ENCODE measurements around the gene LILRA2.
"Not testable (repeated sequence)": the region's sequence is repeated elsewhere in the genome, so short reads cannot be mapped to it uniquely, and the experiment has no call there.

Gene LILRA2

DNA sequence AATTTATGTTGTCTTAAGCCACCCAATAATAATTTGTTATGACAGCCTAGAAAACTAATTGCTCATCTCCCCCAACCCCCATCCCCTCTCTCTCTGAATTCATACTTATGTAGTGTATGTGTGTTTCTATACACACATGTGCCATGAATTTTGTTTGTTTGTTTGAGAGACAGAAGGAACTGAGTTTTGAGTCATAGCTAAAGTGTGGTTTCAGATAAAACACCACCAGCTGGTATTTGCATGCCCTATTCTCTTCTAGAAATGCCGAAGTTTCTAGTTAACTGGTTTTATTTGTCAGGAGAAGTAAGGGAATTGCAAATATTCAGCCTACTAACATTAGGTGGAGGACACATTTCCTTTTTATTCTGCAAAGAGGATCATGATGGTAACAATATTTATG is 17.4 kb upstream of the LILRA2 start:
- DNase-seq, result no peak
- Histone ChIP-seq H3K27me3 (no peaks in the 10 kb centered on the region), H3K36me3 (no peaks in the 10 kb centered on the region), H3K4me1 (no peaks in the 10 kb centered on the region), H3K9me3 (no peaks in the 10 kb centered on the region), H3K4me3 (no peak overlapping the region), H3K27ac (no peak overlapping the region)
- intact Hi-C loops (cut with DNase I; ENCODE audit: low total_unique reads), result no loop called here
- TF ChIP-seq, protein P1, sequence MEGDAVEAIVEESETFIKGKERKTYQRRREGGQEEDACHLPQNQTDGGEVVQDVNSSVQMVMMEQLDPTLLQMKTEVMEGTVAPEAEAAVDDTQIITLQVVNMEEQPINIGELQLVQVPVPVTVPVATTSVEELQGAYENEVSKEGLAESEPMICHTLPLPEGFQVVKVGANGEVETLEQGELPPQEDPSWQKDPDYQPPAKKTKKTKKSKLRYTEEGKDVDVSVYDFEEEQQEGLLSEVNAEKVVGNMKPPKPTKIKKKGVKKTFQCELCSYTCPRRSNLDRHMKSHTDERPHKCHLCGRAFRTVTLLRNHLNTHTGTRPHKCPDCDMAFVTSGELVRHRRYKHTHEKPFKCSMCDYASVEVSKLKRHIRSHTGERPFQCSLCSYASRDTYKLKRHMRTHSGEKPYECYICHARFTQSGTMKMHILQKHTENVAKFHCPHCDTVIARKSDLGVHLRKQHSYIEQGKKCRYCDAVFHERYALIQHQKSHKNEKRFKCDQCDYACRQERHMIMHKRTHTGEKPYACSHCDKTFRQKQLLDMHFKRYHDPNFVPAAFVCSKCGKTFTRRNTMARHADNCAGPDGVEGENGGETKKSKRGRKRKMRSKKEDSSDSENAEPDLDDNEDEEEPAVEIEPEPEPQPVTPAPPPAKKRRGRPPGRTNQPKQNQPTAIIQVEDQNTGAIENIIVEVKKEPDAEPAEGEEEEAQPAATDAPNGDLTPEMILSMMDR (IDR thresholded peaks at IDR 0.05), result no peak

DNA sequence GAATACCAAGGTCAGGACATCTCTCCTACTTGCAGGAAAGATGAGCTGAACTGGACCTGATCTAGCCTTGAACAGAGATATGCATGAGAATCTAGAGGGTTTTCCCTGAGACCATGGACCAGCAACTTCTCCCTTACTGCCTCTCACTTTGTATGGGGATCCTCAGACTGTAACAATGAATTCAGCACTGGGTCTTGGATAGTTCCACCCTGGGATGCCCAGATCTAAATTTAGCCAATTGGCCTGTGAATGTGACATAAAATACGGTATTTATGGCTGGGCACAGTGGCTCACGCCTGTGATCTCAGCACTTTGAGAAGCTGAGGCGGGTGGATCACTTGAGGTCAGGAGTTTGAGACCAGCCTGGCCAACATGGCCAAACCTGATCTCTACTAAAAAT is 15.3 kb upstream of the LILRA2 start:
- TF ChIP-seq, protein P1 (IDR thresholded peaks at IDR 0.05), result no peak
- Histone ChIP-seq H3K4me3 (no peak overlapping the region), H3K9me3 (no peaks in the 10 kb centered on the region), H3K27me3 (no peaks in the 10 kb centered on the region), H3K36me3 (no peaks in the 10 kb centered on the region), H3K4me1 (no peaks in the 10 kb centered on the region), H3K27ac (no peak overlapping the region)
- no peak for DNase-seq
- intact Hi-C loops (cut with DNase I; ENCODE audit: low total_unique reads), result no loop called here

DNA sequence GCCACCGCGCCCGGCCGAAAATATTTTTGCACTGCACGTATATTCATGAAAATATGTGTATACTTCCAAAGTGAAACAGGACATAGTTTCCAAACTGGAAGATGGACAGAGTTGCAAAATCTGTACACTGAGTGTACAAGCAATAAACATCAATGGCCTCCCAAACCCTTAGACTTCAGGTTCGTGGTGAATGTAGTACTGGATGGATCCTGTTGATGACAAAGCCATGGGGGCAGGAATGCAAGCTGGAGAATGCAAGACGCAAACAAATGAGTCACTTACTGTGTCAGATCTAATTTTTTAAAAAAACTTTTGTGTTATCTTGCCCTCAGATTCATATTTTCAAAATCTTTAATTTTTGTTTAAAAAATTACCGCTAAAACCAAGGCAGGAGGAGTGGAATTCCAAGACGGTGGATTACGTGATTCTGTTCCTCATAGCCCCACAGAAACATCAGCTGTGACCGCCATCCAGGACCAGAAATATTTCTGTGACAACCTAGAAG is 12.7 kb upstream of the LILRA2 start:
- intact Hi-C loops (cut with DNase I; ENCODE audit: low total_unique reads), result no loop called here

DNA sequence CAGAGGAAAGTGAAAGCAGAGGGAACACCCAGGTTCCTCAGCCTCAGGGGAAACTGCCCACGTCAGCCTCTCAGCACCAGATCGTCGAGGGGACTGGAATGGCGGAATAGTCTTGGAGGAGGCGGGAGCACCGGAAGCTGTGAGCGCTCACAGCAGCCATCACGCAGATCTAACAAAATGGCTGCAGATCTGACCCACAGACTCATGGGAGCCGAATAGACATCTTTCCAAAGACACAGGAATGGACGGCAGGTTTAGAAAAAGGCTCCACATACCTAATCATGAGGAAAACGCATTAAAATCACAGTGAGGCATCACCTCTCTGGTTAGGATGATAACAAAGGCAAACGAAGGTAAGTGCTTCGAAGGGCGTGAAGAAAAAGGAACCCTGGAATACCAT is 11.8 kb upstream of the LILRA2 start:
- no peak overlapping the region for H3K4me3 ChIP-seq
- no peak overlapping the region for H3K27ac ChIP-seq
- TF ChIP-seq, protein P1 (IDR thresholded peaks at IDR 0.05), result no peak
- intact Hi-C loops (cut with DNase I; ENCODE audit: low total_unique reads), result no loop called here
- H3K36me3 ChIP-seq, result no peaks in the 10 kb centered on the region
- no peaks in the 10 kb centered on the region for H3K4me1 ChIP-seq
- no peak for DNase-seq
- no peaks in the 10 kb centered on the region for H3K27me3 ChIP-seq
- H3K9me3 ChIP-seq, result no peaks in the 10 kb centered on the region

More for the DNA sequence above, 12.7 kb upstream of the LILRA2 start:
- Histone ChIP-seq H3K4me3 (no peak overlapping the region), H3K36me3 (no peaks in the 10 kb centered on the region), H3K27me3 (no peaks in the 10 kb centered on the region), H3K9me3 (no peaks in the 10 kb centered on the region), H3K27ac (no peak overlapping the region), H3K4me1 (no peaks in the 10 kb centered on the region)
- no peak for DNase-seq
- TF ChIP-seq, protein P1 (IDR thresholded peaks at IDR 0.05), result no peak

DNA sequence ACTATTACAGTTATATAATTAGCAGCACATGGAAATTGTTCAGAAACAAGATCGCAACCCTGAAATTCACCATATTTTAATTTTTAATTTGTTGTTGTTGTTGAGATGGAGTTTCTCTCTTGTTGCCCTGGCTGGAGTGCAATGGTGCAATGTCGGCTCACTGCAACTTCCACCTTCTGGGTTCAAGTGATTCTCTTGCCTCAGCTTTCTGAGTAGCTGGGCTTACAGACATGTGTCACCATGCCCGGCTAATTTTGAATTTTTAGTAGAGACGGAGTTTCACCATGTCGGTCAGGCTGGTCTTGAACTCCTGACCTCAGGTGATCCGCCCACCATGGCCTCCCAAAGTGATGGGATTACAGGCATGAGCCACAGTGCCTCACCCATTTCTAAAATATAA is 10.4 kb upstream of the LILRA2 start:
- H3K4me3 ChIP-seq; H3K4me1 ChIP-seq; H3K27me3 ChIP-seq; H3K27ac ChIP-seq; intact Hi-C loops (cut with DNase I; ENCODE audit: low total_unique reads); DNase-seq; H3K9me3 ChIP-seq; H3K36me3 ChIP-seq: not testable (repeated sequence)

DNA sequence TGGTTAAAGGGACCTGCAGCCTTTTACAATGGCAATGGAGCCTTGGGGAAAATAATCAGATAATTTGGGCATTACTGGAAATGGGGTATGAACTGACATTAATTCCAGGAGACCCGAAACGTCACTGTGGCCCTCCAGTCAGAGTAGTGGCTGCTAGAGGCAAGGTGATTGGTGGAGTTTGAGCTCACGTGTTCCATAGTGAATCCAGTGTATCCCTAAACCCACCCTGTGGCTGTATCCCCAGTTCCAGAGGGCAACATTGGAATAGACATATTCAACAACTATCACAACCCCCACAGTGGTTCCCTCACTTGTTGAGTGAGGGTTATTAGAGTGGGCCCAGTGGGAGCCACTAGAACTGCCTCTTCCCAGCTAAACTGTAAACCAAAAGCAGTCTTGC is 3.3 kb upstream of the LILRA2 start:
- H3K4me1 ChIP-seq, result no peaks in the 10 kb centered on the region
- H3K9me3 ChIP-seq, result no peaks in the 10 kb centered on the region
- H3K4me3 ChIP-seq, result no peak overlapping the region
- TF ChIP-seq, protein P1 (IDR thresholded peaks at IDR 0.05), result no peak
- no peak overlapping the region for H3K27ac ChIP-seq
- no peak for DNase-seq
- no peaks in the 10 kb centered on the region for H3K36me3 ChIP-seq
- intact Hi-C loops (cut with DNase I; ENCODE audit: low total_unique reads), result no loop called here
- H3K27me3 ChIP-seq, result no peaks in the 10 kb centered on the region

DNA sequence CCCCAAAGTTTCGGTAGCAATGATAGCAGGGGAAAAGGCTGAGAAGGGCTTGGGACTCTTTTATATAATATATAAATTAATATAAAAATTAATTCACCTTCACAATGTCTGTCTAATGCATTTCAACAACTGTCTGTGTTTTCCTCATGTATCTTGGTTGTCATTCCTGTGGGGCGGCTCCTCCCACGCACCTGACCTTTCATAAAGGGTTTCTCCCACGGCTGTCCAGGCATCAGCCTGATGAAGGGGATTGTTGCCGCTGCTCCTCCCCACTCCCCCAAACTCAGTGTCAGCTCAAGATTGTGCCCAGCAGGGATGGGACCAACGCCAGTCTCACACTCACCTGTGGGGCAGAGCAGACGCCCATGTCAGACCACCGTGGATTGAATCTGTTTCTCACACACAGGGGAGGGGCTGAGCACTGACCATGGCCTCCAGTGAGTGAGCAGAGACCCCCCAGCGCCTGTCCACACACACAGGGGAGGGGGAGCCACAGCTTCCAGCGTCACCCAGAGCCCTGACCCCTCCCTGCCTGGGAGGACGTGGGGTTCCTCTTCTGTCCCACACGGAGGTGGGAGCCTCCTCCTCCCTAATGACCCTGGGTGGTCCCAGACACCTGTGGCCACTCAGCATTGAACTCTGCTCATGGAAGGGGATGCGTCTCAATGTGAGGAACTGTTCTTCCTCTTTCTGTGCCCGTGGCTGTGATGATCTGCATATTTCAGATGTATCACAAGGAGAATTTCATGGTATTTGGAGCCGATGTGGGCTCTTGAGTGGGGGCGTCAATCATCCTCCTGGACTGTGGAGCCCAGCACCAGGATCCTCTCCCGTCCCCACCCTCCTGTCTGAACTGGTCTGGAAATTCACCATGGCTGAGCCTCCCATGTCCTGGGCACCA is 1.6 kb upstream of the LILRA2 start:
- H3K9me3 ChIP-seq; H3K27ac ChIP-seq; H3K4me1 ChIP-seq; H3K4me3 ChIP-seq; DNase-seq; intact Hi-C loops (cut with DNase I; ENCODE audit: low total_unique reads); H3K27me3 ChIP-seq; H3K36me3 ChIP-seq: not testable (repeated sequence)

All from tibial artery (tissue), 4 donors.